Inflammatory macrophage treated with lipopolysaccharide for 1 hour (primary cell): Measurements from ENCODE around the gene BTN3A1.

ENCODE experiments used
- DNase-seq, 2 donors: peaks; one replicate each; pipeline ENCODE4 v3.0.0-alpha.2; 2020 to 2022

The BTN3A1 gene

GRCh38 chr6:26379740-26380139, 22.3 kb upstream of the BTN3A1 start:
- no peak for DNase-seq

- DNase-seq: no peak
These were observed 21.8 kb upstream of the BTN3A1 start for GRCh38 chr6:26380256-26380655.

GRCh38 chr6:26382121-26382520, 20.0 kb upstream of the BTN3A1 start:
- DNase-seq: no peak

GRCh38 chr6:26383624-26384417, 18.3 kb upstream of the BTN3A1 start:
- DNase-seq: no peak

- DNase-seq: no peak
These were observed 16.3 kb upstream of the BTN3A1 start for GRCh38 chr6:26385734-26386125.

GRCh38 chr6:26387565-26387964, 14.5 kb upstream of the BTN3A1 start:
- DNase-seq: no peak

- DNase-seq: no peak
These were observed 14.1 kb upstream of the BTN3A1 start for GRCh38 chr6:26388014-26388413.

- DNase-seq: peak in 1 of 2 donors; percentile 74
These were observed 13.6 kb upstream of the BTN3A1 start for GRCh38 chr6:26388441-26388840.

- peak; percentile 77 to 96 for DNase-seq
These were observed 12.7 kb upstream of the BTN3A1 start for GRCh38 chr6:26389349-26389894.

GRCh38 chr6:26390531-26390930, 11.5 kb upstream of the BTN3A1 start:
- DNase-seq: peak in 1 of 2 donors; percentile 28

GRCh38 chr6:26392932-26393636, 9.0 kb upstream of the BTN3A1 start:
- peak; percentile 31 to 66 for DNase-seq

- DNase-seq: peak in 1 of 2 donors; percentile 31
These were observed 7.8 kb upstream of the BTN3A1 start for GRCh38 chr6:26394289-26394688.

GRCh38 chr6:26398555-26398954, 3.5 kb upstream of the BTN3A1 start:
- DNase-seq: no peak

- DNase-seq: no peak
These were observed 1.4 kb upstream of the BTN3A1 start for GRCh38 chr6:26400626-26401025.

GRCh38 chr6:26401389-26401986, 587 bp upstream of the BTN3A1 start:
- no peak for DNase-seq

- DNase-seq: no peak
These were observed 1.8 kb downstream of the BTN3A1 start for GRCh38 chr6:26403893-26404292.

GRCh38 chr6:26404546-26404945, 2.5 kb downstream of the BTN3A1 start:
- DNase-seq: no peak

GRCh38 chr6:26408828-26409730, 7.0 kb downstream of the BTN3A1 start:
- DNase-seq: no peak

- no peak for DNase-seq
These were observed 9.7 kb downstream of the BTN3A1 start for GRCh38 chr6:26411751-26412150.

GRCh38 chr6:26412228-26412627, 10.2 kb downstream of the BTN3A1 start:
- no peak for DNase-seq

- DNase-seq: no peak
These were observed 10.9 kb downstream of the BTN3A1 start for GRCh38 chr6:26412954-26413353.

- DNase-seq: no peak
These were observed 12.2 kb downstream of the BTN3A1 start for GRCh38 chr6:26414281-26414680.
